Pulmonary artery endothelial cell (primary cell): ENCODE measurements around the gene XCR1. TPM values are rescaled to one million over a fixed set of nuclear protein-coding genes. Genes with fewer than 3 reads are reported as not detected.
"Not testable (repeated sequence)": the region's sequence is repeated elsewhere in the genome, so short reads cannot be mapped to it uniquely, and the experiment has no call there.

Experiments used
- DNase-seq: peaks from one replicate; pipeline ENCODE4 v3.0.0-alpha.2; 2011; ENCODE audit warnings: low read depth, low spot score
- total RNA-seq: library from RNA; depleted of rRNA; stranded (reverse); fragments of >200 nt; gene quantifications from 2 replicates; pipeline ENCODE4 v1.2.3, GENCODE V29; 2014

XCR1 gene
- total RNA-seq, 1 donor from 2014 or later: not detected

DNA sequence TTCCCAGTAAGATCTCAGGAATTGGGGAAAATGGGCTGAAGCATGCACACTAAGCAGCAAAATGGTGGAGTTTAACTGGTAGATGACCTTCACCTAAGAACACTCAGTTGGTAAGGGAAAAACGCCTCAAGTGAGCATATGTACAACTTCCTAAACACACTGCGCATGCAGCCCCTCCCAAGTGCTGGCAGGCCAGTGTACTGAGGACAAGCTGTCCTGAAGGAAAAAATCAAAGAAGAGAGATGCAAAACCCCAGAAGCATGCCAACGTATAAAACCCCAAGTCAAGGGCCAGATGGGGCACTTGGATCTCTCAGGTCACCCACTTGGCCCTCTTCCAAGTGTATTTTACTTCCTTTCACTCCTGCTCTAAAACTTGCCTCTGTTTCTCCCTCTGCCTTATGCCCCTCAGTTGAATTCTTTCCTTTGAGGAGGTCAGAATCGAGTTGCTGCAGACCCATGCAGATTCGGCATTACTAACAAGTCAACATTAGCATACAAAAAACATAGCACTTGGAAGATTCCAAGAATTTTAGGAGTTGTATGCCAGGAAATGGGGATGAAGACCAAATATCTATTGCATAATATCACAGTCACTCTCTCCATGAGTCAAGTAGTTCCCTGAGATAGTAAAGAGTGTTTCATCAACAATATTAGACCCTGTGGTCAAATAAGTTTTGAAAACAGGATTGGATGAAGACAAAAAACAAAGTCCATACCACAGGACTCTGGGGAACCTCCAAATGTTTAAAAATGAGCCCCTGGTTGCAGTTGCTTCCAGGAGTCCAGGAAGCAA lies 20.8 kb downstream of the XCR1 start:
- no peak for DNase-seq

GRCh38 chr3:46003706-46004105 lies 23.6 kb downstream of the XCR1 start:
- DNase-seq: not testable (repeated sequence)

DNA sequence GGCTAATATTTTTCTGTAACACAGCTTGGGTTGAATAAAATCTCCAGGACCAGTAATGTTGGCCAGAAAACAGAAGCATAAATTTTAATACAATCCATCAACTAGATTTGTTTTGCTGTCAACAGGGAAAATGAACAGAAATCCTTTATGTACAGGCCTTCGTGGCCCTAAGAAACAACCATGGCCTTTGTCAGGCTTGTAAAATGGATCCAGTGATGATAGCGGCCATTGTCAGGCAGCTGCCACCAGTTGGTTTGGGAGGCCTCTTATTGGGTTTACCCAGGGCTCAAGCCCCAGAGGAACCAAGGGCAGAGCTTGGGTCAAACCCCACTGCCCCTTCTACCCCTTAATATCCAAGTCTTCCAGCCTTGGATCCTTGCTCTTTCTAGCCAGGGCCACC lies 26.1 kb downstream of the XCR1 start:
- DNase-seq: no peak

DNA sequence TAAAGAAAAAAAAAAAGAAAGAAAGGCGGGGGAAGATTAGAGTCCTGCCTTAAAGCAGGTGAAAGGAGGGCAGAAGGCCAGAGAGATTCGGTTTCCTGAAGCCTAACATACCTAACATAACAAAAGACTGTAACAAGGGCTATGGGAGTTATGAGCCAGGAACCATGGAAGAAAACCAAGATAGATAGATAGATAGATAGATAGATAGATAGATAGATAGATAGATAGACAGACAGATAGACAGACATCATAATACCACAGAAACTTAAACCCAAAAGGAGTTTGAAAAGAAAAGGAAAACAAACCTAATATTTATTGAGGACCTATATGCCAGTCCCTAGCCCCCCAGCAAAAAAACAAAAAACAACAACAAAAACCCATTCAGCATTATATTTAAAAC lies 29.3 kb downstream of the XCR1 start:
- no peak for DNase-seq

- not testable (repeated sequence) for DNase-seq
Measured at GRCh38 chr3:45997499-45997898, 29.8 kb downstream of the XCR1 start.

DNA sequence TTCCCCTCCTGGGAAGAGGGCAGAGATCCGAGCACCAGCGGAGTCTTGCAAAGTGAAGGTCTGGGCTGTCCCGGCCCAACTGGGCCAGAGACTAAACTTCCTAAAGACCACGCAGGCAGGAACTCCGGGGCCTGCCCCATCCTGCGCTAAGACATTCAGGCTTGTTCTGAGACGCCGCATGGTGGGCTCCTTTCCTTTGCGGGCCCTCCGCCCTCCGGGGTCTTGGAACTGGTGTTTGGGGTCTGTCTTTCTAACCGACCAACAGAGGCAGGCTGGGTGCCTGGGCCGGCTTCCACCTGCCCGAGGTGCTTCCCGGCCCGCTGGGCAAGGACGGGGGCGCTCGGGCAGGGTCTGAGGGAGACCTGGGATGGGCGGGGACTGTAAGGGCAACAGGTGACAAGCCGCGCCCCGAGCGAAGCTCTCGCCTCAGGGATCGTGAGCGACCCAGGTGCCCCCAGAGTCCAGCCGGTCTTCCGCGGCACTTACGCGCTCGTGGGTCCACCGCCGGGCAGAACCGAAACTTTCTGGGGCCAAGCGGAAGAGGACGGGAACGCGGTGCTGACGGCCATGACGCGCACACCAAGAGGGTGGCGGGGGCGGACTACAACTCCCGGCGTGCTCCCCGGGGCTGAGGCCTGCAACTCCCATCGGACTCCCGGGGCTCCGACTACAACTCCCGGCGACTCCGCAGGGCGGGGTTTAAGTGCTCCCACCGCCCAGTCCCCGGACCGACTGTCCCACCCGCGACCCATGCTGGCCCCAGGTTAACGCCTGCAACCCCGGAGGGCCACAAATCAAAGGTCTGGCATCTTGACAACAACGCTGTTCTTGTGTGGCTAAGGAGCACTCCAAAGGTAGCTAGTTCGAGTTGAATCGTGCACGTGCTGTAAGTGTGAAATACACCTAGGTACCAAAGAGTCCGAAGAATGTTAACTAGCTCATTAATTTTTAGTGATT lies 31.8 kb downstream of the XCR1 start, which contains the start of gene FYCO1:
FYCO1 (minus strand) TSS at position 589 of the 957 bp plus-strand sequence. CDS start 10,914 bp downstream, outside the sequence.
- peak; percentile 60 for DNase-seq

GRCh38 chr3:45994419-45995235 lies 32.7 kb downstream of the XCR1 start:
- no peak for DNase-seq

DNA sequence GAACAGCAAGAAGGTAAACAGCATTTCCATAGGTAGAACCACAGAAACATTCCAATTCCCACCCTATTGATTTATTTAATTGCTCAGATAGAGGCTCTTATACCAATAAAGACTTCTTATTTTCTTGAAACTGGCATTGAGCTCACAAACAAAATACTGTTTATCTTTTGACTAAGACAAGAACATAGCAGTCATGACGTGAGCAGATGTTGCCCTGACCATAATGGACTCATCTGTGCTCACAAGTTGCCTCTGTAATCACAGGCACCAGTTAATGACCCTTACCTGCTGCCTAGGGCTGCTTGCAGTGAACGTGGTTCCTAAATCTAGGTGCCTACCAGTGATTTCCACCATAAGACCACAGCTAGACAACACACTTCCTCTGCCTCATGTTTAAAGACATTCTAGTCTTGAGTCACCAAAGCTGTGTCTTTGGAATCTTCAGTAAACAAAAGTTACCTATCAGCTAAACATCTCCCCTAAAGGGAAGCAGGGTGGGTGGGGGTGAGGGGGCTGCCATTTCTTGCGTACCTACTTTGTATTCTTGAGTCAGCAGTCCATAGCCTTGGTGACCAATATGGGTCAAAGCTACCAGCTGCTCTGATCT lies 33.8 kb downstream of the XCR1 start:
- no peak for DNase-seq

DNA sequence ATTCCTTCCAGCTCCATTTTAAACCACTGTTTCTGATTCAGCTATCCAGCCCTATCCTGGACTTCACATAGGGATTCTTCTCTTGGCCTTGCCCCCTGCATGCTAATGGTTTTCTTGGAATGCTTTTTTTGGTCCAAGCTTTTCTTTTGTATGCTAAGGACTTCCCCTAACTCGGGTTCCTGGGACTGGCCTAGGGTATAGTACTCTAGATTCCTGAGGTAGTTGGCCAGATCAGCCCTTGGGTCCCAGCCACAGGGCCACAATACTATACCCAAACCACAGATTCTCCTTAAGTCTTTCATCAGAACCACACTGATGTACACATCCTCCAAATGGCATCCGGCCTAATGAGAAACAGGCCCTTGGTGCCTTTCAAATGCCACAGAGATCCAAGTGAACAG lies 34.5 kb downstream of the XCR1 start:
- DNase-seq: no peak

GRCh38 chr3:45992133-45992729 lies 35.1 kb downstream of the XCR1 start:
- no peak for DNase-seq

- no peak for DNase-seq
Measured at GRCh38 chr3:45991341-45991740, 35.9 kb downstream of the XCR1 start.

- no peak for DNase-seq
Measured at GRCh38 chr3:45990181-45990580, 37.1 kb downstream of the XCR1 start.

GRCh38 chr3:45988804-45989203 lies 38.5 kb downstream of the XCR1 start:
- peak; percentile 49 for DNase-seq

DNA sequence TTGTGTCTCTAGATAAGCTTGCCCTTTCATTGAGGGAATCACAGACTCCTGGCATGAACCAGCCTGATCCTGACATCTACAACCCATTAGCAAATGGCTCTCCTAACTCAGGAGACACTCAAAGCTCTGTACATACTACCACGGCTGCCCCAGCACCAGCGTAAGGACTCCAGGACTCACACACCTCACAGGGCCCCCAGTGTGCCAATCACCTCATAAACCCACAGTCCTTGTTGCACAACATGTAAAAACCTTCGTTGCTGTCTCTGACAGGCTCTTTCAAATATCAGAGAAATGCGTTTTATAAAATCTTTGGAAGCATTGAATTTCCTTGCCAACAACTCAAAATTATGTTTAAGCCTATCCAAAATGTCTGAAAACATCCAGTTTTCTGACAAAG lies 38.9 kb downstream of the XCR1 start:
- no peak for DNase-seq

GRCh38 chr3:45987368-45988291 lies 39.7 kb downstream of the XCR1 start:
- DNase-seq: peak; percentile 73

GRCh38 chr3:45986303-45986982 lies 40.8 kb downstream of the XCR1 start:
- DNase-seq: peak; percentile 36

DNA sequence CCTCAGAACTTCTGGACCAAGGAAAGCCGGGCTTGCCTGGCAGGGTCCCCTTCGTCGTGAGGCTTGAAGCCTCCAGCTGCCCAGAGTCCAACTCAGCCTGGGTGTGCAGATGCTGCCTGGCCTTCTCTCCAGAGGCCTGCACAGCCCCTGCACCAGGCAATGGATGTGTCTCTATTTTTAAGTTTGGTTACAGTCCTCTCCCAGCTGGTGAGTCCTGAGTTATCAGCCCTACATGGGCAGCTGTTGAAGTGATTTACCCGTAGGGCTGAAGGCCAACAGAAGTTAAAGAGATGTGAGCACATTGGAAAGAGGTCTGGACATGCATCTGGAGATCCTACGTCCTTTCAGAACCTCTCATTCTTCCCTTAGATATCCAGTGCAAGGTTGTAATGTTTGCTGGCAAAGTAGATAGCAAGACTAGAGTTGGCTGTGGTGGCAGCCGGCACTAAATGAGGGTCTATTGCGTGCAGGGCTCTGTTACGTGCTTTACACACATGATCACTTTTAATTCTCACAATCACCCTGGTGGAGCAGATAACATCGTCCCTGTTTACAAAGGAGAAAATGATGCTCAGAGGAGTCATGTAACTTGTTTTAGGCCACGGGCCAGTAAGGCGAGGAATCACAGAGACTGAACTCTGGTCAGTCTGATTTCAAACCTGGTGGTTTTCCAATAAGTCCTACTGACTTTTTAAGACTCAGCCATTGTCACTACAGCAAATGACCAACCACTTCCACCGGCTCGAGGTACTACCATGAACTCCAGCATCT lies 41.6 kb downstream of the XCR1 start:
- DNase-seq: no peak
